HG02973 (cell line): ENCODE measurements around the gene ARHGEF1.

Source experiments
- ATAC-seq: cut with Tn5 transposase; IDR thresholded peaks from one replicate; pipeline ENCODE4 v1.9.1; 2021; ENCODE audit warnings: moderate library complexity; ENCODE audit not compliant: unreplicated experiment

ARHGEF1 gene

DNA sequence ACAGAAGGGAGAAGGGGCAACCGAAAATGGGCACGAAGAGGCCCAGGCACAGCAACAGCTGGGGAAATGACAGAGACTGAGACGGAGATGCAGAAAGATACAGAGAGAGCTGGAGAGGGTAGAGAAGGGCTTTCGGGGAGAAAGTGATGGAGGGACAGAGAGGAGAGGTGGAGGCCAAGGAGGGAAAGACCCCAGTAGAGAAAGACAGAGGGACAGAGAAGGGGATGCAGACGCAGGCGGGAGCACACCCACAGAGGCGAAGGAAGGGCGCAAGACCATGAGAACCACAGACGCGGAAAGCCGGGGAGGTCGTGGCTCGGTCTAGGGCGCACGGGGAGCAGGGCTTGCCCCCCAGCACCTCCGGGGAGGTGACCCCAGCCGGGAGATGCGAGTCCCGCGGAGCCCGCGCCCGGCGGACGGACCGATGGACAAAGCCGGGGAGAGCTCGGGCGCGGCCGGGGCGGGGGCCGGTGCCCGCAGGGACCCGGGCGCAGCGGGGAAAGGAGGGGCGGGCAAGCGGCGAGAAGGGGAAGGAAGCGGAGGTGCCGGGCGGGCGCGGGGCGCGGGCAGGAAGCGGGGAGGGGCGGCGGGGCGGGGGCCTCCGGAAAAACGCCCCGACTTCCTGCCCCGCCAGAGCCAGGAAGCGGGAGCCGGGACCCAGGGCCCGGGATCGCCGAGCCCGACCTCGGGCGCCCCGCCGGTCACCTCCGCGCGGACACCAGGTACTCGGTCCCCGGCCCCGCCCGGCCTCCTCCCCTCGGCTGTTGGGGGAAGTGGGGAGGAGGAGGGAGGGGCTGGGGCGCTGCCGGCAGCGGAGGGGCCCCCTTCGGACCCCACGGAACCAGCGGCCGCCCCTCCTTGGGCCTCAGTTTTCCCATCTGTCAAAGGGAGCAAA, at the start of gene ARHGEF1:
Gene ARHGEF1 (plus strand): TSS at position 617 of the 895 bp plus-strand sequence. CDS start 4,899 bp downstream, outside the sequence.
- ATAC-seq: no peak

DNA sequence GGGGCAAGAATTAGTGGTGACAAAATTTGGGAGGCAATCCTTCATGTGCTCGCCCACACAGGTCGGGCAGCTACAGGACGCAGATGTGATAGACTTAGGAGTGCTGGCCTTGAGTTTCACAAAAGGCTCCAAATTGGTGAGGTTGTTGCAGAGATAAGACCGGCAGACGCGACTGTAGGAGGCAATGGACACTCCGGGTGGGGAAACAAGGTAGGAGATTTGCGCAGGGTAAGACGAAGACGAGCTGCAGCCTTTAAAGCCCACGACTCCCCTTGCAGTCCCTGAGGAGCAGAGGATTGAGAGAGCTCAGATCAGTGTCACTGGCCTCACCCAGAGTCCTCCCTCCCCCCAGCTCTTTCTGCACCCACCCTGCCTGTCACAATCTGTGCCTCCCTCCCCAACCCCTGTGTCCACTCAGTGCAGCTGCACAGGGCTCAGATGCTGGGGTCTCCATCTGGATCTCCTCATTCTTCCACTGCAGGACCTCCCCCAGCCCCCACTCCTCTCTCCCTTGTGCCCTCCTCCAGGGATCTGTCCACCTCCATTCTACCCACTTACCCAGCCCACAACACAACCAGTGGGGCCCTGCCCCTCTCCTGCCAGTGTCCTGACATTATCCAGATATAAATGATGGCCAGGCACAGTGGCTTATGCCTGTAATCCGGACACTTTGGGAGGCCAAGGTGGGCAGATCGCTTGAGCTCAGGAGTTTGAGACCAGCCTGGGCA, 44.8 kb upstream of the ARHGEF1 start:
- no peak for ATAC-seq

DNA sequence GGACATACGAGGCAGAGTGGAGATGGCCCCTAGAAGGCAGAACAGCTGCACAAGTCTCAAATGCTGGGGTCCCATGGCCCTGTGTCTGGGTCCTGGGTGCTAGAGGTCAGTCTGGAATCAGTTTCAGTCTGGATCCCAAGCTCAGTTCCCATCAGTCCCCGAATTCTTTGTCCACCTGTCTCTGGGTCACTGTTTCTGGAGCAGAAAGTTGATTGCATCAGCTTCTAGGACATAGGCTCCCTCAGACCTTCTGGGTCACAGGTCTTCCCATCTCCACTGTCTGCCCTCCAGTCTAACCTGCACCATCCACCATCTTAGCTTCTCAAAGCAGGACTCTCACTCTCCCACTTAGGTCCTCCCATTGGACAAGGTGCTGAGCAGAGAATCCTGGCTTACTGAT, 43.8 kb upstream of the ARHGEF1 start:
- ATAC-seq: no peak

DNA sequence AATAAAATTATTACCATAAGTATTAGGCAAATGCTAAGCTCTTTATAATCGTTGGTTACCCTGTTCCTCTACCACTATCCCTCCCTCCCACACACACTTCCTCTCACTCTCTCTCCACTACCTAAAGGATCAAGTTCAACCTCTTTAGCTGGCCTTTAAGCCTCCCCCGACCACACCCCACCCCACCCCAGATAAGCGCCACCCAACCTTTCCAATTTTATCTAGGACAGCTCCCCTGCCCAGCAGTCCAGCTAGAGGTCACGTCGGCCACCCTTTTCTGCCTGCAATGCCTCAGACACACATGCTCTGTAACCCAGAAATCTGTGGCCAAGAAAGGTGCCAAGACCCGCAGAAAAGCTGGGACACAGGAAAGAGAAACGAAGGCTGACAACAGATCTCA, 39.6 kb upstream of the ARHGEF1 start:
- ATAC-seq: no peak

- no peak for ATAC-seq
These were observed 38.4 kb upstream of the ARHGEF1 start, which contains the start of gene LYPD4 for GRCh38 chr19:41844601-41845000. TSS of gene LYPD4 (minus strand) at chr19:41844683. CDS start at chr19:41839285, 5,398 bp downstream.

DNA sequence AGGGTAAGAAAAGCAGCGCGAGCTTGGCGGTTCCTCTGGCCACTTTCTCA, 38.2 kb upstream of the ARHGEF1 start, which contains the start of gene DMRTC2:
Gene DMRTC2 (plus strand): TSS at position 42 of the 50 bp plus-strand sequence. CDS start 2,387 bp downstream, outside the sequence.
- ATAC-seq: no peak

DNA sequence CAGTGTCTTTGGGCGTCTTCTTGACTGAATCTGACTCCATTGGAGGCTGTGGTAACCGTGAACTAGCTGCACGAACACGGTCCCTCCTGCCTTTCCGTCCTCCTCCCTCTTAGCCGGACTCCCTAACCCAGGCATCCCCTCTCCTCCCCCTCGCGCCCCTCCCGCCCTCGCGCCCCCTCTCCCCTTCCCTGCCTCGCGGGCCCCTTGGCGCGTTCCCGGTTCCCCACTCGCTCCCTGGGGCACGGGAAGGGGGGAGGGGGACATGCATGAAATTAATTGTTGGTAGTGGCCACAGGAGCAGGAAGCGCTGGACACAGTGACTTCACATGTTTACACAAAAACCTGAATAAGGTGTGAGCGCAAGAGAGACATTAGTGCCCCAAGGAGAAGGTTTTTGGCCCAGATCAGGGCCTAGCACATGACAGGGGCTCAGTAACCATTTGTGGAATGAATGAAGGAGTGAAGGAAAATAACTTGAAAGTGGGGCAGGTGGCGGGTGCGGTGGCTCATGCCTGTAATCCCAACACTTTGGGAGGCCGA, 37.9 kb upstream of the ARHGEF1 start:
- no peak for ATAC-seq

DNA sequence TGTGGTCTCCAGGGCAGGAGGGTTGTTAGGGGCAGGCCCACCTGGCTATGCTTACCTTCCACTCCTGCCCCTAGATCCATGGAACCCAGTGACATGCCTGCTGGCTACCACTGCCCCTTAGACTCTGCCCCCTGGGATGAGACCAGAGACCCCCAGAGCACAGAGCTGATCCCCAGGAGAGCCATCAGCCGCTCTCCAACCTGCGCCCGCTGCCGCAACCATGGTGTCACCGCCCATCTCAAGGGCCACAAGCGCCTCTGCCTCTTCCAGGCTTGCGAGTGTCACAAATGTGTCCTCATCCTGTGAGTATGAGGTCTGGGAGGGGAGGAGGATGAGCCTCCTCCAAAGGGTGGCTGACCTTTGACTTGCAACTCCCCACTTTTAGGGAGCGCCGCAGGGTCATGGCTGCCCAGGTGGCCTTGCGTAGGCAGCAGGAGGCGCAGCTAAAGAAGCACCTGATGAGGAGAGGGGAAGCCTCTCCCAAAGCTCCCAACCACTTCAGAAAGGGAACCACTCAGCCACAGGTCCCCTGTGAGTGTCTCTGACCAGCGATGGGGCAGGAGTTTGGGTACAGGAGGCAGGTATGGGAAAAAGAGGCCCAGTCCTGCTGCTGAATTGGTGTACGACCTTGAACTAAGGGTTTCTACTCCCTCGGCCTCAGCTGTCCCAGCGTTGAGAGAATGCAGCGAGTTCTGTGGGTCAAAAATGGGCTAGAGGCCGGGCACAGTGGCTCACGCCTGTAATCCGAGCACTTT, 35.5 kb upstream of the ARHGEF1 start:
- ATAC-seq: no peak

- ATAC-seq: no peak
These were observed 34.3 kb upstream of the ARHGEF1 start for GRCh38 chr19:41848666-41849065.

- ATAC-seq: no peak
These were observed 33.9 kb upstream of the ARHGEF1 start for GRCh38 chr19:41849067-41849466.

DNA sequence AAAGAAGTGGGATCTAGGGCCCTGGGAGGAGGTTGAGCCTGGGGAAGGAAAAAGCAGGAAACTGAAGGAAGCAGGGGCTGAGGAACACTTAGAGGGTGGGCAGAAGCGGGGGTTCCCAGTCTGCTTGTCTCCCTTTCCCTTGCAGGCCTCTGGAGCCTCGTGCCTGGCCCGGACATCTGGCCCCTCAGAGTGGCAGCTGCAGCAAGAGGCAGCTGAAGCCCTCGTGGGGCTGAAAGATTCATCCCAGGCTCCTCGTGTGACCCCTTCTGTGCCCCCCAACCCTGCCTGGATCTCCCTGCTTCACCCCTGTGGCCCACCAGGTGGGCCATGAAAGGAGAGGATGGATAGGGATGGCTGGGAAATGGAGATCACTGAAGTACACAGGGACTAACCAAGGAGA, 32.6 kb upstream of the ARHGEF1 start:
- no peak for ATAC-seq

GRCh38 chr19:41851456-41851855, 31.5 kb upstream of the ARHGEF1 start:
- ATAC-seq: no peak

GRCh38 chr19:41853344-41853743, 29.6 kb upstream of the ARHGEF1 start:
- ATAC-seq: no peak

GRCh38 chr19:41853768-41854167, 29.2 kb upstream of the ARHGEF1 start:
- no peak for ATAC-seq

DNA sequence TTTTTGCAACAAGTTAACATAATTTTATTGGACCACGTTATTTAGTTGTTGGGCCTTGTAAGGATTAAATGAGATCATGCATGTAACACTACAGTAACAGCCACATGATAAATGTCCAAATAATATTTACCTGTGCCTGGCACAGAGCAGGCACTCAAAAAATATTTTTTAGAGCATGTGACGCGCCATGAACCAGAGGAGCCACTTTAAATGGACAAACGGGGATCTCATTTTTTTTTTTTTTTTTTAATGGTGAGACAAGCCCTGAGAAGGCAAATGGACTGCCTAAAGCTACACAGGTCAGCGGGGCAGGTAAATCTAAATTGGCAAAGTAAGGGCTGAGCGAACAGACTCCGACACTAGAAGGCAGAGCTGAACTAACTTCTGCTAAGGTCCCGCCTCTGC, 23.8 kb upstream of the ARHGEF1 start:
- no peak for ATAC-seq

DNA sequence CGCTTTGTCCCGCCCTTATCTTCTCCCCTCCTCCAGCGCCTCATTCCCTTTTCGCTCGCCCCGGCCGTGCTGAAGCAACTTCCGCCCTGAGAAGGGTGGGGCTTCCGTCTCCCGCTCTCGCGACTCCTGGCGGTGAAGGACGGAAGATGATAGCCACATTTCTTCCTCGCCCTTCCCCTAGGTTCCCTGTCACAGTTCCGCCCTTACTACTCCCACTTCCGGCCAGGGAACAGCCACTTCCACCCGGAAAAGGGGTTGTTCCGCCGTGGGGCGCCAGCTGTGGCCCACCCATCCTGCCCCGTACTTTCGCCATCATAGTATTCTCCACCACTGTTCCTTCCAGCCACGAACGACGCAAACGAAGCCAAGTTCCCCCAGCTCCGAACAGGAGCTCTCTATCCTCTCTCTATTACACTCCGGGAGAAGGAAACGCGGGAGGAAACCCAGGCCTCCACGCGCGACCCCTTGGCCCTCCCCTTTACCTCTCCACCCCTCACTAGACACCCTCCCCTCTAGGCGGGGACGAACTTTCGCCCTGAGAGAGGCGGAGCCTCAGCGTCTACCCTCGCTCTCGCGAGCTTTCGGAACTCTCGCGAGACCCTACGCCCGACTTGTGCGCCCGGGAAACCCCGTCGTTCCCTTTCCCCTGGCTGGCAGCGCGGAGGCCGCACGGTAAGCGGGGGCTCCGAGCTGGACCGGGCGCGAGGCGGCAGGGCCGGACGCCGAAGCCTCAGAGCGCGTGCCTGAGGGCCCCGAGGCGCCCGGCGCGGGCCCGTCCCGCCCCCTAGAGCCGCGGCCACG, 23.2 kb upstream of the ARHGEF1 start, which contains the start of gene RPS19:
Gene RPS19 (plus strand): TSS at position 638 of the 801 bp plus-strand sequence. CDS start 520 bp downstream, outside the sequence.
- ATAC-seq: peak; percentile 70

DNA sequence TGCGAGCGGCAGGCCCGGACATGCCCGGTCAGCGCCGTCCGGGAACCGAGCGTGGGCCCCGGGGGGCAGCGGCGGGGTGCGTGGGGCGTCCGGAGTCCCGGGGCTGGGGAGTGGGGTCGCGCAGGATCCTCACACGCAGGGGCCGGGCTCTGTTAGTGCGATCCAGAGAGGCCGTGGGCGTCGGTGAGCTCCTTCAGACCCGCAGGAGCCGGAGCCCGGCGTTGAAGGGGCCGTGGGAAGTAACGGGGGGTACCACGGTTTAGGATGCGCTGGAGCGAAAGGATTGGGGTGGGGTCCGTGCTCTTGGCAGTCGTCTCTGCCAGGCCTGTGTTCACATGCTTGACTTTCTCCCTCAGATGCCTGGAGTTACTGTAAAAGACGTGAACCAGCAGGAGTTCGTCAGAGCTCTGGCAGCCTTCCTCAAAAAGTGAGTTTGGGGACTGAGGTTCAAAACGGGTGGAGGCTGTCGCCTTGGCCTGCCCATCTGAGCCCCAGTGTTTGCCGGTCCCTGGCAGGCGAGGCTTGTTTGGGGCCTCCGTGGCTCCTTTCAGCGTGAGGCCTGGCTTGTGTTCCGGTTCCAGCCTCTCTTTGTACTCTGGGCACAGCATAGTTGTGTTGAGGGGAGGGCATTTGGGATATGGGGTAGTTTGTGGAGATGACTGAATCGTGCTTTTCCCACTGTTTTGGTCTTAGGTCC, 22.4 kb upstream of the ARHGEF1 start:
- ATAC-seq: no peak

GRCh38 chr19:41861116-41861768, 21.7 kb upstream of the ARHGEF1 start:
- ATAC-seq: no peak

GRCh38 chr19:41861846-41862245, 21.1 kb upstream of the ARHGEF1 start:
- ATAC-seq: no peak
